Ishikawa (cell line): ENCODE measurements around the gene EDN1.

ENCODE experiments used
- CEBPB ChIP-seq: IDR thresholded peaks from 2 replicates; pipeline ENCODE4 v1.6.1; 2012
- CREB1 ChIP-seq: IDR thresholded peaks from 2 replicates; pipeline ENCODE4 v1.6.1; 2012; ENCODE audit warnings: low read depth
- EGR1 ChIP-seq: IDR thresholded peaks from 2 replicates; pipeline ENCODE4 v1.6.1; 2012
- EP300 ChIP-seq: IDR thresholded peaks from 2 replicates; pipeline ENCODE4 v1.6.1; 2012; ENCODE audit warnings: borderline replicate concordance
- FOXM1 ChIP-seq: IDR thresholded peaks from 2 replicates; pipeline ENCODE4 v1.6.1; 2012; ENCODE audit warnings: low read depth, borderline replicate concordance
- NFIC ChIP-seq: IDR thresholded peaks from 2 replicates; pipeline ENCODE4 v1.6.1; 2012
- RAD21 ChIP-seq: IDR thresholded peaks from 2 replicates; pipeline ENCODE4 v1.6.1; 2012; ENCODE audit warnings: low read depth
- REST ChIP-seq: IDR thresholded peaks from 2 replicates; pipeline ENCODE4 v1.6.1; 2012; ENCODE audit warnings: low read depth, mild to moderate bottlenecking
- TAF1 ChIP-seq: IDR thresholded peaks from 2 replicates; pipeline ENCODE4 v1.6.1; 2012; ENCODE audit warnings: low read depth, mild to moderate bottlenecking
- TCF12 ChIP-seq: IDR thresholded peaks from 2 replicates; pipeline ENCODE4 v1.6.1; 2012; ENCODE audit warnings: low read depth
- TEAD4 ChIP-seq: IDR thresholded peaks from 2 replicates; pipeline ENCODE4 v1.6.1; 2012
- USF1 ChIP-seq: IDR thresholded peaks from 2 replicates; pipeline ENCODE4 v1.6.1; 2012
- YY1 ChIP-seq: IDR thresholded peaks from 2 replicates; pipeline ENCODE4 v1.6.1; 2012; ENCODE audit warnings: low read depth
- ZBTB7A ChIP-seq: IDR thresholded peaks from 2 replicates; pipeline ENCODE4 v1.6.1; 2012; ENCODE audit warnings: low read depth
- TF ChIP-seq, protein P1 (sequence below): IDR thresholded peaks from 2 replicates; pipeline ENCODE4 v1.6.1; 2012

Gene EDN1

DNA sequence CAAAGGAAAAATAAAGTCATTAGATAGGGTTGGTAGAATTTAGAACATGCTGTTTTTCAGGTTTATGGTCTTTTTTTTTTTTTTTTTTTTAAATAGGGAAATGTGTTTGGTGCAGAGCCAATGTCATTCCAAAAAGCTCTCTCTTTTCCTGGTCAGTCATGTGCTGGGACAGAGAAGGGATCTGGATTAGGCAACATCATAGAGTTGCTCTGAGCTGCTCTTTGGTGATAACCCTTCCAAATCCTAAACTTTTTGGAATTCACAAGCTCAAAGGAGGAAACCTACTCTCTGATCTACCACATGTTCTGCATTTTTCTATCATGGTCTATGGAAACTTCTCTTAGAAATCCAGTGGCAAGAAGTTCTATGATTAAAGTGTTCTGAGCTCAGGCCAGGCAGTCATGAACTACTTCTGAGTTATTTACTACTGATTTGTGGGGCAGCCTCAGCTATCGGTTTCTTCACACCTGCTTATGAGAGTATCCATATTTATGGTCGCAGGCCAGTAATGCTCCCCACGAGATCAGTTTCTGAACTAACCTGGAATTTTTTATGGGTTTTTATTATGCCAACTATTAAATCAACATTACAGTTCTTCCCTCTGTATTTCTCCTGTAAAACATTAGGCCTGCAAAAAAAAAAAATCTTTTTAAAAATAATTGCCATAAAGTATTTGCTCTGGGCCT, 4.8 kb downstream of the EDN1 start:
- no peak for TF ChIP-seq TCF12
- no peak for TF ChIP-seq ZBTB7A
- TF ChIP-seq CREB1: no peak
- TF ChIP-seq CEBPB: no peak
- no peak for TF ChIP-seq RAD21
- TF ChIP-seq NFIC: no peak

GRCh38 chr6:12295558-12296254, 5.5 kb downstream of the EDN1 start:
- TF ChIP-seq NFIC (no peak), EP300 (no peak), TAF1 (no peak), RAD21 (no peak), CREB1 (no peak), ZBTB7A (no peak), TEAD4 (no peak), YY1 (no peak), TCF12 (no peak)
- TF ChIP-seq, protein P1, sequence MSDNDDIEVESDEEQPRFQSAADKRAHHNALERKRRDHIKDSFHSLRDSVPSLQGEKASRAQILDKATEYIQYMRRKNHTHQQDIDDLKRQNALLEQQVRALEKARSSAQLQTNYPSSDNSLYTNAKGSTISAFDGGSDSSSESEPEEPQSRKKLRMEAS: no peak

DNA sequence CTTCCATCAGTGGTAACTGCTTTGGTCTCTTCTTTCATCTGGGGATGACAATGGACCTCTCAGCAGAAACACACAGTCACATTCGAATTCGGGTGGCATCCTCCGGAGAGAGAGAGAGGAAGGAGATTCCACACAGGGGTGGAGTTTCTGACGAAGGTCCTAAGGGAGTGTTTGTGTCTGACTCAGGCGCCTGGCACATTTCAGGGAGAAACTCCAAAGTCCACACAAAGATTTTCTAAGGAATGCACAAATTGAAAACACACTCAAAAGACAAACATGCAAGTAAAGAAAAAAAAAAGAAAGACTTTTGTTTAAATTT, 6.1 kb downstream of the EDN1 start:
- no peak for TF ChIP-seq CEBPB
- no peak for TF ChIP-seq TCF12
- no peak for TF ChIP-seq NFIC
- no peak for TF ChIP-seq EP300
- TF ChIP-seq, protein P1: no peak
- no peak for TF ChIP-seq TAF1
- TF ChIP-seq USF1: no peak
- no peak for TF ChIP-seq REST
- no peak for TF ChIP-seq ZBTB7A
- TF ChIP-seq RAD21: no peak
- no peak for TF ChIP-seq YY1
- no peak for TF ChIP-seq CREB1
- no peak for TF ChIP-seq FOXM1
- TF ChIP-seq EGR1: no peak
- TF ChIP-seq TEAD4: no peak

GRCh38 chr6:12296604-12297003, 6.4 kb downstream of the EDN1 start:
- TF ChIP-seq CEBPB (no peak), REST (no peak), USF1 (no peak), EGR1 (no peak)

DNA sequence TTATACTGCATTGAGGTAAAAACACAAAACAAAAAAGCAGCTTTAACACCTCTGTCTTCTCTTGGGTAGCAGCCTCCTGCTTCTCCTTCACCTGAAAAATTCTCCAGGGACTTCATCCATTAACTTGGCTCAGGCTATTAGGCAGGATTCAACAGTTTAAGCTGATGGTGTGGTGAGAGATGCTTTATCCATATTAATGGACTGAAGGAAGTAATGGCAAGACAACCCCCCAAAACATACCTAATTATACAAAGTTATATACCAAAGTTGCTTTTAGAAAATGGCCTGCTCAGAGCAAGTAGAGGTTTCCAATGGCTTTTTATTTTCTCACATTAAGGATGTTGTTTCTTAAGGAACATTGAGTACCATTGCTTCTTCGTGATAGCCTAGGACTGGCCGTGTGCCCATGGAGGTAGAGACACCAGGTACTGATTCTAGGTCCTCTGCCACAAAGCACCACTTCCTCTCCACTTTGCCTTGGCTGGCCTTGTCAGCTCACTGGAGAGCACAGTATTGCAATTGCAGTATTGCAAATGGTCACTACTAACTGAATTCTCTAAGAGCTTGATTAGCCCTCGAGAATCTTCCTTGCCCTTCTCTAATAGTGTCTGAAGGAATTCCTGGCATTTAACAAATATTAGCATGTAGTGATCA, 7.3 kb downstream of the EDN1 start:
- TF ChIP-seq YY1 (no peak), EGR1 (no peak), EP300 (no peak), FOXM1 (no peak), RAD21 (no peak), ZBTB7A (no peak), TAF1 (no peak), REST (no peak), CREB1 (no peak), TCF12 (no peak), NFIC (no peak), CEBPB (no peak), USF1 (no peak), TEAD4 (no peak)
- TF ChIP-seq, protein P1: no peak
